ENCODE measurements around the gene ELOVL5. TPM values are rescaled to one million over a fixed set of nuclear protein-coding genes. Genes with fewer than 3 reads are reported as not detected.

Gene ELOVL5
- total RNA-seq, 1 experiment from 2014 or later = 121 TPM

DNA sequence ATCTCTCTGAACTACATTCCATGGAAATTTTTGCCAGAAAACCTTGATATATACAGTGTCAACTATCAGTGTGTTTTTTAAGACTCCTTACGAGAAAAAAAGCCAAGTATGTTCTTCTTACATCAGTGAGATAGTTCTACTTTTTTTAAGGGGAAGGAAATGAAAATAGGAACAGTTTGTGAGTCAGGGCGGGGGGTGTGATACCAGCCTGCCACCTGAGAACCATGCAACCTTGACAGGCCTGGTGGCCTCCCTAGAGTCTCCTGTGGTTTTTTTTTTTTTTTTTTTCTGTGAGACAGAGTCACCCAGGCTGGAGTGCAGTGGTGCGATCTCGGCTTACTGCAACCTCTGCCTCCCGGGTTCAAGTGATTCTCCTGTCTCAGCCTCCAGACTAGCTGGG, 103.8 kb downstream of the ELOVL5 start:
- H2AK5ac ChIP-seq (ENCODE audit: insufficient read length, low read length) = no peak overlapping the region
- H2BK20ac ChIP-seq (ENCODE audit: low read depth, low read length, poor library complexity, severe bottlenecking) = no peak overlapping the region
- peaks cover 0 to 8% of the 10 kb centered on the region in 2 experiments; a peak in 2 of 5 replicates for H3K9me3 Mint-ChIP-seq
- H3K9ac ChIP-seq (ENCODE audit: extremely low read depth, insufficient read length, low read length) = no peak overlapping the region
- H2BK5ac ChIP-seq (ENCODE audit: insufficient read length, low read length) = no peak overlapping the region
- H3K4me3 Mint-ChIP-seq = no peak overlapping the region
- H3K27me3 Mint-ChIP-seq (ENCODE audit: low read depth) = no peaks in the 10 kb centered on the region
- no peak overlapping the region for H3K14ac ChIP-seq (ENCODE audit: insufficient read depth, low read length)
- no peak overlapping the region for H4K8ac ChIP-seq (replicated peaks; ENCODE audit: insufficient read length, low read depth, low read length)
- no peaks in the 10 kb centered on the region; the same call in 1 of the 2 replicates for H3K79me2 ChIP-seq (ENCODE audit: insufficient read depth, low read length)
- no peak overlapping the region for H3T11ph ChIP-seq (ENCODE audit: low read length)
- peaks cover 5% of the 10 kb centered on the region for H3K9me3 ChIP-seq (ENCODE audit: control insufficient read depth, low read depth, low read length)
- H3K36me3 Mint-ChIP-seq (ENCODE audit: insufficient read depth in 1 of 3, low read depth in 3 of 3) = no peaks in the 10 kb centered on the region; a peak in 1 of 7 replicates
- H4K20me1 ChIP-seq (ENCODE audit: control insufficient read depth, insufficient read depth, insufficient read length) = no peaks in the 10 kb centered on the region
- no peak overlapping the region for H3K23ac ChIP-seq (ENCODE audit: insufficient read length, low read depth, low read length)
- H3K56ac ChIP-seq (ENCODE audit: insufficient read length, low read depth, low read length) = no peak overlapping the region
- no peak overlapping the region for H2AFZ ChIP-seq (ENCODE audit: low read length)
- no peak overlapping the region for H3K27ac ChIP-seq (ENCODE audit: insufficient read length, low read depth, low read length)
- peaks cover 0 to 5% of the 10 kb centered on the region in 2 experiments; a peak in 2 of 4 replicates for H3K4me1 Mint-ChIP-seq
- no peak overlapping the region for H3K4me2 ChIP-seq (ENCODE audit: insufficient read depth, insufficient read length, low read length)
- H3K27me3 ChIP-seq (ENCODE audit: insufficient read depth, low read length) = no peaks in the 10 kb centered on the region
- no peak overlapping the region for H2BK12ac ChIP-seq (ENCODE audit: insufficient read length, low read depth, low read length)
- no peaks in the 10 kb centered on the region for H3K79me1 ChIP-seq (ENCODE audit: insufficient read depth, low read depth, low read length, poor library complexity, severe bottlenecking)
- no peaks in the 10 kb centered on the region for H3K4me1 ChIP-seq (ENCODE audit: insufficient read depth, low read length)
- no peak overlapping the region for H3K4ac ChIP-seq (ENCODE audit: low read depth, low read length)
- H3K23me2 ChIP-seq (ENCODE audit: insufficient read length, low read depth, low read length, poor library complexity, severe bottlenecking) = no peaks in the 10 kb centered on the region
- no CpG with 5 or more reads among the region's 5 CpGs for whole genome bisulfite sequencing (ENCODE audit: extremely low coverage, insufficient read length, low lambda C conversion rate)
- no peak overlapping the region for H3K27ac Mint-ChIP-seq
- no peak overlapping the region for H2BK15ac ChIP-seq (ENCODE audit: low read depth, low read length)
- H4K91ac ChIP-seq (ENCODE audit: insufficient read length, low read depth, low read length) = no peak overlapping the region
- TF ChIP-seq, protein P1, sequence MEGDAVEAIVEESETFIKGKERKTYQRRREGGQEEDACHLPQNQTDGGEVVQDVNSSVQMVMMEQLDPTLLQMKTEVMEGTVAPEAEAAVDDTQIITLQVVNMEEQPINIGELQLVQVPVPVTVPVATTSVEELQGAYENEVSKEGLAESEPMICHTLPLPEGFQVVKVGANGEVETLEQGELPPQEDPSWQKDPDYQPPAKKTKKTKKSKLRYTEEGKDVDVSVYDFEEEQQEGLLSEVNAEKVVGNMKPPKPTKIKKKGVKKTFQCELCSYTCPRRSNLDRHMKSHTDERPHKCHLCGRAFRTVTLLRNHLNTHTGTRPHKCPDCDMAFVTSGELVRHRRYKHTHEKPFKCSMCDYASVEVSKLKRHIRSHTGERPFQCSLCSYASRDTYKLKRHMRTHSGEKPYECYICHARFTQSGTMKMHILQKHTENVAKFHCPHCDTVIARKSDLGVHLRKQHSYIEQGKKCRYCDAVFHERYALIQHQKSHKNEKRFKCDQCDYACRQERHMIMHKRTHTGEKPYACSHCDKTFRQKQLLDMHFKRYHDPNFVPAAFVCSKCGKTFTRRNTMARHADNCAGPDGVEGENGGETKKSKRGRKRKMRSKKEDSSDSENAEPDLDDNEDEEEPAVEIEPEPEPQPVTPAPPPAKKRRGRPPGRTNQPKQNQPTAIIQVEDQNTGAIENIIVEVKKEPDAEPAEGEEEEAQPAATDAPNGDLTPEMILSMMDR (conservative IDR thresholded peaks at IDR 0.05) = no peak
- no peak overlapping the region for H2BK120ac ChIP-seq (ENCODE audit: low read depth, low read length, poor library complexity, severe bottlenecking)
- no peak for DNase-seq
- no peak overlapping the region for H3K18ac ChIP-seq (ENCODE audit: insufficient read length, low read depth, low read length)
- H4K5ac ChIP-seq (ENCODE audit: insufficient read length, low read depth, low read length) = no peak overlapping the region

Data from H9 (cell line).